Endothelial cell of umbilical vein (primary cell): ENCODE results near the gene CFAP61. TPM values are rescaled to one million over a fixed set of nuclear protein-coding genes. Genes with fewer than 3 reads are reported as not detected.

ENCODE experiments used
- BruUV-seq: library from RNA; stranded (reverse); fragments of 400-500 nt; replicated peaks from 2 replicates; lab custom pipeline; 2021; lab: Mats Ljungman, UMichigan
- CTCF ChIA-PET: fragments of 300-600, 350-600 bp; sonication (Branson Sonifier 250); formaldehyde crosslinking; loops from one replicate; lab custom pipeline; 2021; ENCODE audit warnings: antibody characterized with exemption, inconsistent platforms; lab: Charles Lee
- POLR2A ChIA-PET: fragments of 300-600, 350-600 bp; sonication (Branson Sonifier 250); formaldehyde crosslinking; loops from one replicate; lab custom pipeline; 2021; ENCODE audit warnings: antibody characterized with exemption, inconsistent platforms; lab: Charles Lee
- DNase-seq: peaks from one replicate; pipeline ENCODE4 v3.0.0-alpha.2; 2011; ENCODE audit warnings: low read depth, low spot score
- FAIRE-seq: peaks from 2 replicates; lab custom pipeline; 2011; peaks lifted over from hg19 to GRCh38; lab: Jason Lieb, UNC
- H2AFZ ChIP-seq: 2 replicates; pipeline ENCODE4 v1.6.0; 2012; ENCODE audit warnings: low read depth, low read length, control low read depth, inconsistent platforms
- H3K27ac ChIP-seq: 2 replicates; pipeline ENCODE4 v1.5.1; 2011; ENCODE audit warnings: low read depth, mild to moderate bottlenecking, control low read depth, low read length, moderate library complexity; ENCODE audit not compliant: insufficient read depth
- H3K27me3 ChIP-seq, 2 experiments: 2 replicates each; pipeline versions ENCODE4 v1.6.0 to v1.6.1; 2011; ENCODE audit warnings: low read length in 2 of 2, mixed read lengths in 1 of 2; ENCODE audit not compliant: control insufficient read depth in 2 of 2, insufficient read depth in 2 of 2
- H3K36me3 ChIP-seq, 2 experiments: 2 replicates in 1 of 2; 3 replicates in 1 of 2; pipeline ENCODE4 v1.5.1; 2011; ENCODE audit warnings: low read length in 2 of 2, mild to moderate bottlenecking in 1 of 2, moderate library complexity in 1 of 2; ENCODE audit not compliant: control insufficient read depth in 2 of 2, insufficient read depth in 2 of 2; ENCODE audit errors: extremely low read depth in 1 of 2
- H3K4me1 ChIP-seq: 3 replicates; pipeline ENCODE4 v1.5.1; 2011; ENCODE audit warnings: mild to moderate bottlenecking, low read length; ENCODE audit not compliant: control insufficient read depth, insufficient read depth; ENCODE audit errors: extremely low read depth
- H3K4me2 ChIP-seq: 2 replicates; pipeline ENCODE4 v1.6.1; 2011; ENCODE audit warnings: low read length, control low read depth, mixed read lengths; ENCODE audit not compliant: insufficient read depth
- H3K4me3 ChIP-seq, 3 experiments: fragments of 200-600 bp in 1 of 3; sonication (generic), shearing (Covaris generic) in 1 of 3; replicated peaks in 1 of 3; 2 replicates each; pipeline ENCODE4 v1.5.1; 2011 to 2016; ENCODE audit warnings: control low read depth in 3 of 3, low read length in 3 of 3, mild to moderate bottlenecking in 2 of 3, inconsistent platforms in 1 of 3, low read depth in 1 of 3, moderate library complexity in 1 of 3; ENCODE audit not compliant: insufficient read depth in 1 of 3
- H3K79me2 ChIP-seq: 2 replicates; pipeline ENCODE4 v1.6.0; 2012; ENCODE audit warnings: low read length, inconsistent platforms; ENCODE audit not compliant: control insufficient read depth, insufficient read depth
- H3K9ac ChIP-seq: replicated peaks from 2 replicates; pipeline ENCODE3; 2011; ENCODE audit warnings: low read length, control low read depth; ENCODE audit not compliant: insufficient read depth; ENCODE audit errors: extremely low read depth
- H3K9me1 ChIP-seq: replicated peaks from 3 replicates; pipeline ENCODE4 v1.6.0; 2011; ENCODE audit warnings: mild to moderate bottlenecking, low read length; ENCODE audit not compliant: control insufficient read depth, insufficient read depth; ENCODE audit errors: extremely low read depth
- H3K9me3 ChIP-seq: replicated peaks from 2 replicates; pipeline ENCODE4 v1.5.1; 2012; ENCODE audit warnings: low read length, inconsistent platforms; ENCODE audit not compliant: control insufficient read depth, insufficient read depth
- H4K20me1 ChIP-seq: replicated peaks from 2 replicates; pipeline ENCODE3; 2011; ENCODE audit warnings: mild to moderate bottlenecking, low read length; ENCODE audit not compliant: control insufficient read depth, insufficient read depth; ENCODE audit errors: extremely low read depth
- CTCF ChIP-seq, 2 donors: IDR thresholded peaks; 1 replicate in 1 of 2; 2 replicates in 1 of 2; pipeline ENCODE4 v1.5.1; 2011; ENCODE audit warnings: low read length in 2 of 2, mild to moderate bottlenecking in 2 of 2, moderate library complexity in 2 of 2, control low read depth in 1 of 2, inconsistent platforms in 1 of 2, low read depth in 1 of 2; ENCODE audit not compliant: insufficient read depth in 1 of 2; ENCODE audit errors: extremely low read depth in 1 of 2
- EZH2 ChIP-seq: IDR thresholded peaks from 2 replicates; pipeline ENCODE4 v1.6.1; 2012; ENCODE audit warnings: borderline replicate concordance, low read depth, mild to moderate bottlenecking, moderate library complexity, low read length, inconsistent platforms; ENCODE audit not compliant: severe bottlenecking
- FOS ChIP-seq: IDR thresholded peaks from 2 replicates; pipeline ENCODE4 v1.6.1; 2011; ENCODE audit warnings: mild to moderate bottlenecking, low read length, moderate library complexity, borderline replicate concordance; ENCODE audit not compliant: insufficient read depth
- GATA2 ChIP-seq: IDR thresholded peaks from 2 replicates; pipeline ENCODE4 v1.7.0; 2011; ENCODE audit warnings: low read depth, mild to moderate bottlenecking, moderate library complexity, mixed read lengths, low read length; ENCODE audit not compliant: insufficient read length, insufficient read depth
- JUN ChIP-seq: IDR thresholded peaks from 2 replicates; pipeline ENCODE4 v1.6.1; 2011; ENCODE audit warnings: borderline replicate concordance, low read depth; ENCODE audit not compliant: insufficient read length, insufficient read depth
- MAX ChIP-seq: IDR thresholded peaks from 2 replicates; pipeline ENCODE4 v1.6.1; 2011; ENCODE audit not compliant: insufficient read depth, insufficient read length
- MYC ChIP-seq: IDR thresholded peaks from one replicate; pipeline ENCODE4 v1.6.1; 2011; ENCODE audit warnings: mild to moderate bottlenecking, low read depth, low read length
- POLR2A ChIP-seq: IDR thresholded peaks from 2 replicates; pipeline ENCODE4 v1.6.1; 2012; ENCODE audit warnings: low read depth, mild to moderate bottlenecking, control low read depth, low read length
- POLR2AphosphoS5 ChIP-seq: IDR thresholded peaks from 2 replicates; pipeline ENCODE4 v1.6.1; 2012; ENCODE audit warnings: low read depth, mild to moderate bottlenecking, control low read depth, low read length, moderate library complexity; ENCODE audit not compliant: insufficient read depth
- dilution Hi-C: fragments of 300-500 bp; cut with MboI; formaldehyde crosslinking; loops from one replicate; pipeline ENCODE4 v1.15.0; 2019; ENCODE audit warnings: low sequenced_read_pairs; ENCODE audit not compliant: extremely low pct_ligation_motif_present
- intact Hi-C: fragments of 100-400 bp; cut with micrococcal nuclease; formaldehyde crosslinking; loops from one replicate; pipeline ENCODE4 v1.10.0; 2022
- polyA plus RNA-seq, 4 experiments: library from polyadenylated mRNA; depleted of rRNA in 3 of 4; stranded (reverse) in 3 of 4; unstranded in 1 of 4; fragments of >200 nt; gene quantifications; 2 replicates each; pipeline versions ENCODE4 v1.2.1 to v1.2.3, GENCODE V29; 2011 to 2012; ENCODE audit warnings: missing spikeins in 1 of 4
- total RNA-seq: library from RNA; stranded (reverse); gene quantifications from 2 replicates; pipeline ENCODE4 v1.2.3, GENCODE V29; 2021

Gene CFAP61
- total and polyA plus RNA-seq, 2 donors (not counting 3 experiments of a cell fraction or from before 2014, with no cell fraction given), result not detected

GRCh38 chr20:20331156-20331555, 278.8 kb downstream of the CFAP61 start:
- CTCF ChIA-PET, result no interaction called here
- no peak for FAIRE-seq

More at GRCh38 chr20:20331156-20331555, 278.8 kb downstream of the CFAP61 start:
- Histone ChIP-seq H3K4me2 (no peak overlapping the region), H3K27ac (no peak overlapping the region), H3K4me3 (no peak overlapping the region), H3K4me1 (no peaks in the 10 kb centered on the region), H4K20me1 (no peaks in the 10 kb centered on the region), H3K9me3 (no peaks in the 10 kb centered on the region), H3K9me1 (no peaks in the 10 kb centered on the region), H3K79me2 (no peaks in the 10 kb centered on the region), H2AFZ (no peak overlapping the region), H3K36me3 (no peaks in the 10 kb centered on the region), H3K27me3 (no peaks in the 10 kb centered on the region), H3K9ac (no peak overlapping the region)
- TF ChIP-seq MYC (no peak), FOS (no peak), JUN (no peak), MAX (no peak), GATA2 (no peak), CTCF (IDR thresholded peaks at IDR 0.05; ENCODE audit: extremely low read depth in 1 of 2, insufficient read depth in 1 of 2, low read depth in 1 of 2, low read length in 2 of 2) (no peak), POLR2A (no peak), EZH2 (no peak), POLR2AphosphoS5 (no peak)
- intact Hi-C loops, result no loop called here
- dilution Hi-C loops, result no loop called here
- POLR2A ChIA-PET, result no interaction called here
- no peak for DNase-seq
- BruUV-seq, result no TSS peak
